GM21367 (cell line): ENCODE measurements around the gene PRDX5.
A peak's percentile ranks its signal among the peaks of the same experiment; 100 is the strongest.
"Not testable (repeated sequence)": the region's sequence is repeated elsewhere in the genome, so short reads cannot be mapped to it uniquely, and the experiment has no call there.

Source experiments
- ATAC-seq: cut with Tn5 transposase; IDR thresholded peaks from one replicate; pipeline ENCODE4 v1.9.1; 2021; ENCODE audit not compliant: unreplicated experiment

PRDX5 gene

DNA sequence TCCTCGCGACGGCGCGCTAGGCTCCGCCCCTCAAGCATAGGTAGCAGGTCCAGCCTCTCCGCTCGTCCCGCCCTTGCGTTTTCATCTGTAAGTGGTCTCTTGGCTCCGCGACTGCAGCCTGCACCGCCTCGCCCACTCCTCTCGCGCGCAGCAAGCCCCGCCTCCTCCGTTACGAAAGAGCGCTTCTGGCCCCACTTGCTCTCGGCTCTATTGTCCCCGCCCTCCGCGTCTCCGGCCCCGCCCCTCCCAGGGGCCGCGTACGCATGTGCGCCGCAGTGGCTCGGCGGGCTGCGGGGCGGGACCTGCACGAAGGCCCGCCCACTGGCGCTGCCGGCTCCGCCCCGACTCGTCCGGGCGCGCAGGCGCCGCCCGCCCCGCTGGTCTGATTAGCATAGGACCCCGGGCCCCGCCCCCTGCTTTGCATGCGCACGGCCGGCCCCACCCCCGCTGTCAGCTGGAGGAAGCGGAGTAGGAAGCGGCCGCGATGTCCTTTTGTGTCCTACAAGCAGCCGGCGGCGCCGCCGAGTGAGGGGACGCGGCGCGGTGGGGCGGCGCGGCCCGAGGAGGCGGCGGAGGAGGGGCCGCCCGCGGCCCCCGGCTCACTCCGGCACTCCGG is 12.7 kb upstream of the PRDX5 start, which contains the start of gene ESRRA:
Gene ESRRA, plus strand, starts transcription at position 450 of the 616 bp plus-strand sequence. CDS start 1,656 bp downstream, outside the sequence.
- ATAC-seq: peak; percentile 62

DNA sequence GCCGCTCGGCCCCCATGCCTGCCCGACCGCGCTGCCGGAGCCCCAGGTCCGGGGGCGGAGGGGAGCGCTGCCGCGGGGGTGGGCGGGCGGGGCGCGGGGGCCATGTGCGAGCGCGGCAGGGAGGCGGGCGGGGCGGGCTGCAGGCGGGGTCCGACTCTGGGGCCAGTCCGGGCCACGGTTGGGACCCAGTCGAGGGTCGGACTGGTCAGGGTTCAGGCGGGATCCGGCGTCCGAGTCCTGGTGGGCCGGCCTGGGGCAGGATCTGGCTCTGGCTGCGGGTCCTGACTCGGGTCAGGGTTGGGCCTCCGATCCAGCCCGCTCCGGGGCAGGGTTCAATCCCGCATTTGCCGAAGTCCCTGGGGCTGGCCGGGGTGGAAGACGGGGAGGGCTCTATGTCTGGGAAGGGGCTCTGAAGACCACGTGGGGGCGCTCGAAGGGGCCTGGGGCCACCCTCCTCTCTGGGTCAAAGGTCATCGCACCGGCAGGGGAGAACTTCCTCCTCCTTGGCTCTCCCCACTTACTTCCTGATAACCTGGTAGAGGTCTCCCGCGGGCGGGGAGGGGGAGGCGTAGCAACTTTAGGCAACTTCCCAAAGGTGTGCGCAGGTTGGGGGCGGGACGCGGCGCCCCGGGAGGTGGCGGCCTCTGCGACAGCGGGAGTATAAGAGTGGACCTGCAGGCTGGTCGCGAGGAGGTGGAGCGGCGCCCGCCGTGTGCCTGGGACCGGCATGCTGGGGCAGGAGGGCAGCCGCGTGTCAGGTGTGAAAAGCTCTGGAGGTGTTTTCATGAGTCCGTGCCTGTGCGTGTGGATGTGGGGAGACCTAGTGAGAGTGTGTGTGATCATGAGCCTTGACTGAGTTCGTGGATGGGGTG is 12.0 kb upstream of the PRDX5 start:
- peak; percentile 17 for ATAC-seq

DNA sequence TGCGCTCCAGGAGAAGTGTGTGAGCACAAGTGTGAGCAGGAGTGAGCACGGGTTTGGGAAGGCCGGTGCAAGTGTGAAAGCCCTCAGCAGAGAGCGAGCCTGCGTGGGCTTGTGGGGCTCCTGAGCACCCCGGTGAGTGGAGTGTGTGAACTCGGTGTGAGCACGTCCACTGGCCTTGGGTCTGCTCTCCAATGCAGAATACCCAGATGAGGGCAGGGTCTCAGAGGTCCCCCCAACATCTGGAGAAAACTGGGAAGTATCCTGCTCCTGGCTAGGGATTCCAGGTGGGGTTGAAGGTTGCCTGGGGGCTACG is 11.4 kb upstream of the PRDX5 start:
- ATAC-seq: no peak

DNA sequence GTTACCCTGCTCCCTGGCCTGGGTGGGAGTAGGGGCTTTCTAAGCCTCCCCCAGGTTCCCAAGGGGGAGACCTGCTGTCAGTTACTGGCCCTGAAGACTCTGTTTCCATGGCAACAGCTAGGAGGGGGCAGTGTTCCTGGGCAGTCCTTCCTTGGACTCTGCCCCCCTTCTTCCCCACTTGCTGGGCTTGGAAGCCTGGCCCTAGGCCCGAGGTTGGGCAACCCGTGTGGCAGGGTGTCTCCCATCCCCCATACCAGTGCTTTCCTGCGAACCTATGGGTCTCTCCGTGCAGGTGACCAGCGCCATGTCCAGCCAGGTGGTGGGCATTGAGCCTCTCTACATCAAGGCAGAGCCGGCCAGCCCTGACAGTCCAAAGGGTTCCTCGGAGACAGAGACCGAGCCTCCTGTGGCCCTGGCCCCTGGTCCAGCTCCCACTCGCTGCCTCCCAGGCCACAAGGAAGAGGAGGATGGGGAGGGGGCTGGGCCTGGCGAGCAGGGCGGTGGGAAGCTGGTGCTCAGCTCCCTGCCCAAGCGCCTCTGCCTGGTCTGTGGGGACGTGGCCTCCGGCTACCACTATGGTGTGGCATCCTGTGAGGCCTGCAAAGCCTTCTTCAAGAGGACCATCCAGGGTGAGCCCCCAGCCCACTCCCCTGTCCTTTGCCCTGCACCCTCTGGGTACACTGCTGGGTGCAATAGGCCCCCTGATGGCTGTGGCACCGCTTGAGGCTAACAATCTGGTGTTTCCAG is 10.9 kb upstream of the PRDX5 start:
- ATAC-seq: no peak

DNA sequence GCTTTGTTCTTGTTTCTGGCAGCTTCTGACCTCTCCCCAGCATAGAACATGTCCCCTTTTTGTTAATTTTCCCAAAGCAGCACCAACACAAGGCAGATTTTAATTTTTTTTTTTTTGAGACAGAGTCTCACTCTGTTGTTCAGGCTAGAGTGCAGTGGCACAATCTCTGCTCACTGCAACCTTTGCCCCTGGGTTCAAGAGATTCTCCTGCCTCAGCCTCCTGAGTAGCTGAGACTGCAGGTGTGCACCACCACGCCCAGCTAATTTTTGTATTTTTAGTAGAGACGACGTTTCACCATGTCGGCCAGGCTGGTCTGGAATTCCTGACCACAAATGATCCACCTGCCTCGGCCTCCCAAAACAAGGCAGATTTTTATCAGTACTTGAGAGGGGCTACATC is 10.1 kb upstream of the PRDX5 start:
- ATAC-seq: not testable (repeated sequence)

DNA sequence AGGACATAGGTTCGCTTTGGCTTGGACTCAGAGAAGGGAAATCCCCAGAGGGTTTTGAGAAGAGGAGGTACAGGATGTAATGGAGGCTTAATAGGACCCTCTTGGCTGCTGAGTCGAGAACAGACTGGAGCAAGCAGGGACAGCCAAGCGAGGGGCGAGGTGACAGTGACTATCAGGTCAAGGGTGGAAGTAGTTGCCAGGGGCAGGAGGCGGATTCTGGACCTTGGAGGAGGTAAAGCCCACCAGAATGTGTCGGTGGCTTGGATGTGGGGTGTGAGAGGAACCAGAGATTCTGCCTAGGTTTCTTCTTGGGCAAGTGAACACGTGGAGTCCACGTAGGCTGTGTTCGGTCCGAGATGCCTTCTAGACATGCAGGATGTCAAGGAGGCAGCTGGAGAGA is 5.0 kb upstream of the PRDX5 start:
- ATAC-seq: no peak

DNA sequence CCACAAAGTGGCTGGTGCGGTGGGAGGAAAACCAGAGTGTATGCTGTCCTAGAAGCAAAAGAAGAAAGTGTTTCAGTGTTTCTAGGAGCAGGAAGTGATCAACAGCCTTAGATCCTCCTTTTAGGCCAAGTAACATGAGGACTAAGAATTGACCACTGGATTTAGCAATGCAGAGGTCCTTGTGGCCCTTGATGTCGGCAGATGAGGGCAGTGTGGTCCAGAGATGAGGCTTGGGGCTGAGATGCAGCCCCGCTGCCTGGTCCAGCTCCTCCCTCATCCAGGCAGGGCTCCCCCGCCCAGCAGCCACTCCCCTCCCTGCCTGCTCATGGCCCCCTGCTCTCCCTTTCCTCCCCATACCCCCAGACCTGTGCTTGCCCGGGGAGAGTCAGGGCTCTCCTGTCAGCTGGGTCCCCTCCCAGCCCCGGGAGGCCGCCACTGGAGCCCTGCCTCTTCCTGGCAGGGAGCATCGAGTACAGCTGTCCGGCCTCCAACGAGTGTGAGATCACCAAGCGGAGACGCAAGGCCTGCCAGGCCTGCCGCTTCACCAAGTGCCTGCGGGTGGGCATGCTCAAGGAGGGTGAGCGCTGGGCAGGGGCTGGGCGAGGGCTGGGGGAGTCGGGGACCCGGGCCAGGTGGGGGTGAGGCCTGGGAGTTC is 4.3 kb upstream of the PRDX5 start:
- ATAC-seq: no peak

DNA sequence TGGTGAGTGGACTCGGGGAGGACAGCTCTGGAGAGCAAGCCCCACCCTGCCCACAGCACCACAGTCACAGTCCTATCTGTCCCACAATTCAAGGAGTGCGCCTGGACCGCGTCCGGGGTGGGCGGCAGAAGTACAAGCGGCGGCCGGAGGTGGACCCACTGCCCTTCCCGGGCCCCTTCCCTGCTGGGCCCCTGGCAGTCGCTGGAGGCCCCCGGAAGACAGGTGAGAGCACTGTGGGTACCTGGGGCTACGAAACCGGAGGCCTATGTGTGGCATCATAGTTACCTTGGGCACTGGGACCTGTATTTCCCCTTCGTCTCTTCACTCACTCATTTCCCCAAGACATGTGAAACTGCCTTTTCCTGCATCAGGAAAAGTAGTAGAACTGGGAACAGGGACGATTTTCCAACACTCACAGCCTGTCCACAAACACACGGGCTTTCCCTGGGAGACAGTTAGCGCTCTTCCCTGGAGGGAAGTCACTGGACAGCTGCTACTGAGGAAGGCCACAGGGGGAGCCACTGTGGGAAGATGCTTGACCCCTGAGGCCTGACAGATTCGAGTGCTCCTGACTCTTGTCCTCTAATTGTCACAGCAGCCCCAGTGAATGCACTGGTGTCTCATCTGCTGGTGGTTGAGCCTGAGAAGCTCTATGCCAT is 3.6 kb upstream of the PRDX5 start:
- no peak for ATAC-seq

DNA sequence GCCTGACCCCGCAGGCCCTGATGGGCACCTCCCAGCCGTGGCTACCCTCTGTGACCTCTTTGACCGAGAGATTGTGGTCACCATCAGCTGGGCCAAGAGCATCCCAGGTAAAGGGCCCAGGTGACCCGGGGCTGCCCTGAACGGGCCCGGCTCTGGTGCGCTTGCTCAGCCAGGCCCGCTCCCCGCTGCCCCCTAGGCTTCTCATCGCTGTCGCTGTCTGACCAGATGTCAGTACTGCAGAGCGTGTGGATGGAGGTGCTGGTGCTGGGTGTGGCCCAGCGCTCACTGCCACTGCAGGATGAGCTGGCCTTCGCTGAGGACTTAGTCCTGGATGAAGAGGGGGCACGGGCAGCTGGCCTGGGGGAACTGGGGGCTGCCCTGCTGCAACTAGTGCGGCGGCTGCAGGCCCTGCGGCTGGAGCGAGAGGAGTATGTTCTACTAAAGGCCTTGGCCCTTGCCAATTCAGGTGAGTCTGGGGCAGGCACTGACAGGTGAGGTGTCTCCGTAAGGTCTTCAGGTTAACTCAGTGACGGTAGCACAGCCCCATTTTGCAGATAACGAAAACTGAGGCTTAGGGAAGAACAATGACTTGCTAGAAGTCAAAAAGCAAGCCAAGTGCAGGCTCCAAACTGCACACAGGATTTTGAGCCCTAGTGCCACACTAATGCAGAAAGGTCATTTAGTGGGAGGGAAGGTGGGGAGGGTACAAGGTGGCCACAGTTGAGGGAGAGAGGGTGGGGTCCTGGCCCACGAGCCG is 2.9 kb upstream of the PRDX5 start:
- ATAC-seq: no peak

DNA sequence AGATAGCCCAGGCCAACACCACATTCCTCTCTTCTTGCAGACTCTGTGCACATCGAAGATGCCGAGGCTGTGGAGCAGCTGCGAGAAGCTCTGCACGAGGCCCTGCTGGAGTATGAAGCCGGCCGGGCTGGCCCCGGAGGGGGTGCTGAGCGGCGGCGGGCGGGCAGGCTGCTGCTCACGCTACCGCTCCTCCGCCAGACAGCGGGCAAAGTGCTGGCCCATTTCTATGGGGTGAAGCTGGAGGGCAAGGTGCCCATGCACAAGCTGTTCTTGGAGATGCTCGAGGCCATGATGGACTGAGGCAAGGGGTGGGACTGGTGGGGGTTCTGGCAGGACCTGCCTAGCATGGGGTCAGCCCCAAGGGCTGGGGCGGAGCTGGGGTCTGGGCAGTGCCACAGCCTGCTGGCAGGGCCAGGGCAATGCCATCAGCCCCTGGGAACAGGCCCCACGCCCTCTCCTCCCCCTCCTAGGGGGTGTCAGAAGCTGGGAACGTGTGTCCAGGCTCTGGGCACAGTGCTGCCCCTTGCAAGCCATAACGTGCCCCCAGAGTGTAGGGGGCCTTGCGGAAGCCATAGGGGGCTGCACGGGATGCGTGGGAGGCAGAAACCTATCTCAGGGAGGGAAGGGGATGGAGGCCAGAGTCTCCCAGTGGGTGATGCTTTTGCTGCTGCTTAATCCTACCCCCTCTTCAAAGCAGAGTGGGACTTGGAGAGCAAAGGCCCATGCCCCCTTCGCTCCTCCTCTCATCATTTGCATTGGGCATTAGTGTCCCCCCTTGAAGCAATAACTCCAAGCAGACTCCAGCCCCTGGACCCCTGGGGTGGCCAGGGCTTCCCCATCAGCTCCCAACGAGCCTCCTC is 2.0 kb upstream of the PRDX5 start:
- not testable (repeated sequence) for ATAC-seq

DNA sequence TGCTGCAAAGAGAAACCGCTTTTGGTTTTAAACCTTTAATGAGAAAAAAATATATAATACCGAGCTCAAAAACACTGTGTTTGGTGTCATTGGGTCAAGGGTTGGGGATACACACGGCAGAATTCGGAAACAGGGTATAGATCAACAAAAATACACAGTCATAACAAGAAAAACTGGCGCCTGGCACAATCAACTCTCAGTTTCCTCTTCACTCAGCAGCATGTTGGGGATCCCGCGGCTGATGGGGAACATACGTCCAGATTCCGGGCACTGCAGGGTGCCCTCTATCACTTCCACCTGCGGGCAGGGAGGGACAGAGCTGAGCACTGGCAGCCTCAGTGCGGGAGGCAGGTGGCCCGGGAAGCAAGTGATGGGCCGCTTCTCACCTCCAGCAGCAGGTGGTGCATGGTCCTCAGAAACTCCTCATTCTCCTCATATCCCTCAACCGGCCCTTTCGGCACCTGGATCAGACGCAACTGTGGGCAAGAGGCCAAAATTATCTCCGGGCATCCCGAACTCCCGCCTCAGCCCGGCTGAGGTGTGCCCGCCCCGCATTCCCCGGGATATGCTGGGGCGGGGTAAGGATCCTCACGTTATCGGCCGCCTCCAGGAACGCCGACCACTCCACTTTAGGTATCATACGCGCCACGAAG is 1.1 kb upstream of the PRDX5 start:
- peak; percentile 14 for ATAC-seq

DNA sequence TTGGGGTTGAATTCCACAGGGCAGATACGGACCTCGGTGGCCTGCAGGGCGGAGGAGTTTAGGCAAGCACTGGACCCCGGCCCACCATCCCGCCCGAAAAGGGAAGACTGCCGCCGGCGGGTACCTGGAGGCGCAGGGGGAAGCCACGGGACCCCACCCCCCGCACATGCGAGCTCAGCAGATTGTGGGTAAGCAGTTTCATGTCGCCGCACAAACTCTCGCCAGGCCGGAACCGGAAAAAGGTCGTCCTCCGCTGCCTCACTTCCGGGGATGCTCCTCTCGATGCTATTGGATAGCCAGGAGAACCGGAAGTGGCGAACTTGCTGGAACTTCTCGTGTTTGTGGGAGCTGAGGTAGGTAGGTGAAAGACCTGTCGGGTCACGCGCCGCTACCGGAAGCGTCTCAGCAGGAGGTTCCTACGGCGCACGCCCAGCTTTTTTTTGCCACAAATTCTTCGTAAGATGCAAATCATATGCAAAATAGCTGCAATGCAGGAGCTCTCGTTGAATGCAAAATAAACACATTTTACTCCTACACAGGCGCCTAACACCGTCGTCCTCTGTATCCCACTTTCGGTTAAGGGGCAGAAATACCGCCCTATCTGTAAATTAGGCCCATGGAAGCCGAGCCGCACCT is 478 bp upstream of the PRDX5 start, which contains the start of gene TRMT112:
Gene TRMT112, minus strand, starts transcription at position 235 of the 636 bp plus-strand sequence. Its CDS starts 33 bp downstream, at position 202.
- peak; percentile 41 for ATAC-seq

DNA sequence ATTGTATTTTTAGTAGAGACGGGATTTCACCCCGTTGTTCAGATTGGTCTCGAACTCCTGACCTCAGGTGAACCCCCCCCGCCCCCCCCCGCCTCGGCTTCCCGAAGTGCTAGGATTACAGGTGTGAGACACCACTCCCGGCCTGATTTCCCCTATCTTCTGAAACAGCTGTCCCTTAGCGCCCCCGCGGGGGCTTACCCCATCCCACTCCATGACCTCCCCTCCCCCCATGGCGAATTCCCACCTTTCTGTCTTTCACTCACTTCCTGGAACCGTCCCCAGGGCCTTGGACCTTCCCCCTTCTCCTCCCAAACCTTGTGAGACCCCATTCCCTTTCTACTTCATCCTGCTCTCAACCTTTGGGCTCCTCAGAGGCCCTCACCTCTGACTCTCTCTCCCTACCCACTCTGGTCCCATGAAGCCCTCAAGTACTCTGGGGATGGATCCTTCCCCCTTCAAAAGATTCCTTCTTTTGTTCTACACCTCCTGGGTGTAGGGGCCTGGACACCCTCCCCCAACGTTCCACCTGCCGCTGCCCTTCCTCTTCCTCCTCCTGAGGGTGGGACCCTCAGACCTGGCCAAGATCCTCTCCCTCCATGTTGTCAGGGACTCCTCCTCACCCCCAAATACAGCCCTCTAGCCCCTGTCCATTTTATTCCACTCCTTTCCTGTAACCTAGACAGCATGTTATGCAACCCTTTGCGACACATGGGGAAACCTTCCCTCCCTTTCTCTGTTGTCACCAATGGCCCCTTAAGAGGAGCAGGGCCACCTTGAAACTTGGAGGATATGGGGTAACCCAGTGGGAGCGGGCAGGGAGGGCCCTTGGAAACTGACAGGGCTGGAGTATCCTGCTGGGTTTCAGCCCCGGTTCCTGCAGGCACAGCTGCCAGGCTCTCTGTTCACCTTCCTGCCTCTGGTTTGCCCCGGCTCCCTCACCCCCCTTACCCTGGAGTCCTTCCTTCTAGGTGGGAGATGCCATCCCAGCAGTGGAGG is 1.1 kb downstream of the PRDX5 start:
- ATAC-seq: no peak

DNA sequence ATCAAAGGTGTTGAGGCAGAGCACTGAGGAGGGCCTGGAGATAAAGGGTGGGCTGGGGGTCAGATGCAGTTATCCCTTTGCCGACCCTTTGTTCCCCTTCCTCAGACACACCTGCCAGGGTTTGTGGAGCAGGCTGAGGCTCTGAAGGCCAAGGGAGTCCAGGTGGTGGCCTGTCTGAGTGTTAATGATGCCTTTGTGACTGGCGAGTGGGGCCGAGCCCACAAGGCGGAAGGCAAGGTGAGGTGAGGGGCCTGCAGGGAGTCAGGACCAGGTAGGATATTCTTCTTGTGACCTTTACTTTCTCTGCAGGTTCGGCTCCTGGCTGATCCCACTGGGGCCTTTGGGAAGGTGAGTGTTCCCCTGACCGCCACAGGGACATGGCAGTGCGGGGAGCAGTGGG is 2.6 kb downstream of the PRDX5 start:
- ATAC-seq: no peak

DNA sequence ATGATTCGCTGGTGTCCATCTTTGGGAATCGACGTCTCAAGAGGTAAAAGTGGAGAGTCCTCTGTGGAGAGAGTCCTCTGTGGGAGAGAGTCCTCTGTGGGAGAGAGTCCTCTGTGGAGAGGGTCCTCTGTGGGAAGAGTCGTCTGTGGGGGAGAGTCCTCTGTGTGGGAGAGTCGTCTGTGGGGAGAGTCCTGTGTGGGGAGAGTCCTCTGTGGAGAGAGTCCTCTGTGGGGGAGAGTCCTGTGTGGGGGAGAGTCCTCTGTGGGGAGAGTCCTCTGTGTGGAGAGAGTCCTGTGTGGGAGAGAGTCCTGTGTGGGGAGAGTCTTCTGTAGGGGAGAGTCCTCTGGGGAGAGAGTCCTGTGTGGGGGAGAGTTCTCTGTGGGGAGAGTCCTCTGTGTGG is 3.1 kb downstream of the PRDX5 start:
- ATAC-seq: no peak

DNA sequence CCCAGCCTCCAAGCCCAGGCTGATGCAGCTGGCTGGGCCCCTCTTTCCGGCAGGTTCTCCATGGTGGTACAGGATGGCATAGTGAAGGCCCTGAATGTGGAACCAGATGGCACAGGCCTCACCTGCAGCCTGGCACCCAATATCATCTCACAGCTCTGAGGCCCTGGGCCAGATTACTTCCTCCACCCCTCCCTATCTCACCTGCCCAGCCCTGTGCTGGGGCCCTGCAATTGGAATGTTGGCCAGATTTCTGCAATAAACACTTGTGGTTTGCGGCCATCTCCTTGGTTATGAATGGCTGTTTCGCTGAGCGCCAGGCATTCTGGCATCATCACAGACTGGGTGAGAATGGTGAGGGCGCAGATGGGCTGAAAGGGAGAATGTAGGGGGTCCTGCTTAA is 3.6 kb downstream of the PRDX5 start:
- ATAC-seq: no peak

DNA sequence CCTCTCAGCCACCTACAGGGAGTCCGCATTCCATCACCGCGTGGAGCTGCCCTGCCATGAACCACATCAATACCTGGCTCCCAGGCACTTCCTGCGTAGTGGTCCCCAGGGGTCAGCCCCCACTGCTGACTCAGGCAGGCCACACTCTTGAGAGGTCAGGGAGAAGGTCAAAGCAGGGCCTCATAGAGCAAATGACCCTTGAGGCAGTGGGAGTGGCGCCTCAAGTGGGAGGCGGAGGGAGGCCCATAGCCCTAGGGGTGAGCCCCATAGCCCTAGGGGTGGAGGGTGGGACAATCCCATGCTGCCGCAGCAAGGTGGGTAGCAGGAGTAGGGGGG is 5.0 kb downstream of the PRDX5 start:
- no peak for ATAC-seq
